IPS-18a (cell line): ENCODE measurements around the gene TMEM183A.
"Not testable (repeated sequence)": the region's sequence is repeated elsewhere in the genome, so short reads cannot be mapped to it uniquely, and the experiment has no call there.

ENCODE experiments used
- H3K27ac ChIP-seq: one replicate; pipeline ENCODE4 v1.5.1; 2013; ENCODE audit warnings: low read length
- H3K27me3 ChIP-seq: one replicate; pipeline ENCODE4 v1.6.1; 2013; ENCODE audit warnings: mild to moderate bottlenecking, low read length; ENCODE audit not compliant: control insufficient read depth, insufficient read depth
- H3K36me3 ChIP-seq: one replicate; pipeline ENCODE4 v1.6.1; 2013; ENCODE audit warnings: low read depth, low read length; ENCODE audit not compliant: control insufficient read depth
- H3K4me1 ChIP-seq: one replicate; pipeline ENCODE4 v1.6.1; 2013; ENCODE audit warnings: low read depth, low read length; ENCODE audit not compliant: control insufficient read depth
- H3K4me3 ChIP-seq: one replicate; pipeline ENCODE4 v1.5.1; 2013; ENCODE audit warnings: low read length
- H3K9ac ChIP-seq: one replicate; pipeline ENCODE4 v1.6.1; 2013; ENCODE audit warnings: mild to moderate bottlenecking, low read length, moderate library complexity
- H3K9me3 ChIP-seq: one replicate; pipeline ENCODE4 v1.6.1; 2013; ENCODE audit warnings: low read depth, low read length; ENCODE audit not compliant: control insufficient read depth

TMEM183A gene

GRCh38 chr1:202991112-202991511 is 16.1 kb upstream of the TMEM183A start:
- Histone ChIP-seq H3K9ac (no peak overlapping the region), H3K9me3 (no peaks in the 10 kb centered on the region), H3K27me3 (no peaks in the 10 kb centered on the region)

GRCh38 chr1:202994756-202995155 is 12.4 kb upstream of the TMEM183A start:
- H3K36me3 ChIP-seq = no peaks in the 10 kb centered on the region
- H3K4me3 ChIP-seq = no peak overlapping the region
- no peak overlapping the region for H3K27ac ChIP-seq
- H3K27me3 ChIP-seq = no peaks in the 10 kb centered on the region
- H3K9ac ChIP-seq = no peak overlapping the region
- no peaks in the 10 kb centered on the region for H3K4me1 ChIP-seq
- H3K9me3 ChIP-seq = no peaks in the 10 kb centered on the region

More at GRCh38 chr1:202991112-202991511, 16.1 kb upstream of the TMEM183A start:
- H3K27ac ChIP-seq = no peak overlapping the region
- H3K4me3 ChIP-seq = no peak overlapping the region
- no peaks in the 10 kb centered on the region for H3K36me3 ChIP-seq
- H3K4me1 ChIP-seq = no peaks in the 10 kb centered on the region

GRCh38 chr1:202998836-202999750 is 8.1 kb upstream of the TMEM183A start:
- no peaks in the 10 kb centered on the region for H3K9me3 ChIP-seq
- no peaks in the 10 kb centered on the region for H3K36me3 ChIP-seq
- H3K4me1 ChIP-seq = no peaks in the 10 kb centered on the region
- H3K9ac ChIP-seq = no peak overlapping the region
- H3K4me3 ChIP-seq = no peak overlapping the region
- no peak overlapping the region for H3K27ac ChIP-seq
- no peaks in the 10 kb centered on the region for H3K27me3 ChIP-seq

- Histone ChIP-seq H3K4me1 (no peaks in the 10 kb centered on the region), H3K27ac (no peak overlapping the region), H3K36me3 (no peaks in the 10 kb centered on the region), H3K4me3 (no peak overlapping the region), H3K9ac (no peak overlapping the region), H3K27me3 (no peaks in the 10 kb centered on the region), H3K9me3 (no peaks in the 10 kb centered on the region)
Measured at GRCh38 chr1:203000217-203000944, 6.8 kb upstream of the TMEM183A start.

GRCh38 chr1:203001986-203002385 is 5.2 kb upstream of the TMEM183A start:
- H3K36me3 ChIP-seq = no peaks in the 10 kb centered on the region
- peaks cover 4% of the 10 kb centered on the region for H3K4me1 ChIP-seq
- H3K27me3 ChIP-seq = no peaks in the 10 kb centered on the region
- no peak overlapping the region for H3K9ac ChIP-seq
- no peak overlapping the region for H3K27ac ChIP-seq
- H3K4me3 ChIP-seq = no peak overlapping the region
- H3K9me3 ChIP-seq = no peaks in the 10 kb centered on the region

GRCh38 chr1:203002951-203003350 is 4.2 kb upstream of the TMEM183A start:
- Histone ChIP-seq H3K9ac (no peak overlapping the region), H3K36me3 (no peaks in the 10 kb centered on the region), H3K9me3 (no peaks in the 10 kb centered on the region), H3K4me1 (peaks cover 4% of the 10 kb centered on the region), H3K27me3 (no peaks in the 10 kb centered on the region), H3K27ac (no peak overlapping the region), H3K4me3 (no peak overlapping the region)

- not testable (repeated sequence) for H3K27me3 ChIP-seq, H3K4me1 ChIP-seq, H3K9me3 ChIP-seq
- Histone ChIP-seq H3K9ac (peak overlapping the region; percentile 90), H3K27ac (peak overlapping the region; percentile 92), H3K4me3 (peak overlapping the region; percentile 81), H3K36me3 (peaks cover 15% of the 10 kb centered on the region)
Measured at GRCh38 chr1:203005395-203006142, 1.6 kb upstream of the TMEM183A start.

GRCh38 chr1:203009185-203009584 is 2.0 kb downstream of the TMEM183A start:
- H3K4me3 ChIP-seq = no peak overlapping the region
- peaks cover 44% of the 10 kb centered on the region for H3K36me3 ChIP-seq
- H3K4me1 ChIP-seq = peaks cover 4% of the 10 kb centered on the region
- H3K9ac ChIP-seq = no peak overlapping the region
- H3K27me3 ChIP-seq = no peaks in the 10 kb centered on the region
- no peaks in the 10 kb centered on the region for H3K9me3 ChIP-seq
- H3K27ac ChIP-seq = no peak overlapping the region

- peaks cover 67% of the 10 kb centered on the region for H3K36me3 ChIP-seq
- no peaks in the 10 kb centered on the region for H3K27me3 ChIP-seq
- no peaks in the 10 kb centered on the region for H3K9me3 ChIP-seq
- no peak overlapping the region for H3K27ac ChIP-seq
- H3K9ac ChIP-seq = no peak overlapping the region
- H3K4me3 ChIP-seq = no peak overlapping the region
- no peaks in the 10 kb centered on the region for H3K4me1 ChIP-seq
Measured at GRCh38 chr1:203011582-203011981, 4.4 kb downstream of the TMEM183A start.

GRCh38 chr1:203017061-203017460 is 9.9 kb downstream of the TMEM183A start:
- Histone ChIP-seq H3K27ac (no peak overlapping the region), H3K4me1 (no peaks in the 10 kb centered on the region), H3K27me3 (no peaks in the 10 kb centered on the region), H3K9me3 (no peaks in the 10 kb centered on the region), H3K9ac (no peak overlapping the region), H3K36me3 (peaks cover 92% of the 10 kb centered on the region), H3K4me3 (no peak overlapping the region)

GRCh38 chr1:203017692-203018091 is 10.5 kb downstream of the TMEM183A start:
- H3K4me3 ChIP-seq = no peak overlapping the region
- H3K4me1 ChIP-seq = no peaks in the 10 kb centered on the region
- no peaks in the 10 kb centered on the region for H3K9me3 ChIP-seq
- peaks cover 90% of the 10 kb centered on the region for H3K36me3 ChIP-seq
- no peak overlapping the region for H3K27ac ChIP-seq
- no peak overlapping the region for H3K9ac ChIP-seq
- no peaks in the 10 kb centered on the region for H3K27me3 ChIP-seq
